HG02588 (cell line): ENCODE results near the gene SPATA31D1.
A peak's percentile ranks its signal among the peaks of the same experiment; 100 is the strongest.
"Not testable (repeated sequence)": the region's sequence is repeated elsewhere in the genome, so short reads cannot be mapped to it uniquely, and the experiment has no call there.

Source experiments
- ATAC-seq: cut with Tn5 transposase; IDR thresholded peaks from one replicate; pipeline ENCODE4 v1.9.1; 2021; ENCODE audit warnings: mild to moderate bottlenecking, moderate library complexity; ENCODE audit not compliant: unreplicated experiment

The SPATA31D1 gene

GRCh38 chr9:81988472-81988871, at the start of gene SPATA31D1:
Gene SPATA31D1, plus strand, starts transcription at chr9:81988772. Its CDS starts 47 bp downstream, at chr9:81988819.
- ATAC-seq = not testable (repeated sequence)

GRCh38 chr9:81943393-81943792, 45.2 kb upstream of the SPATA31D1 start, which contains the start of gene SPATA31D3:
Gene SPATA31D3, plus strand, starts transcription at chr9:81943500. Its CDS starts 86 bp downstream, at chr9:81943586.
- ATAC-seq = not testable (repeated sequence)

GRCh38 chr9:81948650-81949049, 39.9 kb upstream of the SPATA31D1 start:
- ATAC-seq = not testable (repeated sequence)

- no peak for ATAC-seq
Measured at GRCh38 chr9:81953096-81953495, 35.5 kb upstream of the SPATA31D1 start.

- no peak for ATAC-seq
Measured at GRCh38 chr9:81955625-81956024, 32.9 kb upstream of the SPATA31D1 start.

- ATAC-seq = no peak
Measured at GRCh38 chr9:81964218-81965171, 24.1 kb upstream of the SPATA31D1 start.

GRCh38 chr9:81968026-81968425, 20.5 kb upstream of the SPATA31D1 start:
- ATAC-seq = no peak

- ATAC-seq = no peak
Measured at GRCh38 chr9:81969971-81970370, 18.6 kb upstream of the SPATA31D1 start.

- no peak for ATAC-seq
Measured at GRCh38 chr9:81971727-81972126, 16.8 kb upstream of the SPATA31D1 start.

GRCh38 chr9:81974764-81975163, 13.8 kb upstream of the SPATA31D1 start:
- no peak for ATAC-seq

- ATAC-seq = no peak
Measured at GRCh38 chr9:81976351-81976750, 12.2 kb upstream of the SPATA31D1 start.

- ATAC-seq = peak; percentile 86
Measured at GRCh38 chr9:81979196-81979595, 9.4 kb upstream of the SPATA31D1 start.

- no peak for ATAC-seq
Measured at GRCh38 chr9:81980568-81980967, 8.0 kb upstream of the SPATA31D1 start.

GRCh38 chr9:81981883-81982282, 6.7 kb upstream of the SPATA31D1 start:
- ATAC-seq = no peak

- ATAC-seq = no peak
Measured at GRCh38 chr9:81984928-81985327, 3.6 kb upstream of the SPATA31D1 start.

GRCh38 chr9:81986051-81986450, 2.5 kb upstream of the SPATA31D1 start:
- no peak for ATAC-seq

GRCh38 chr9:81989700-81990099, 1.1 kb downstream of the SPATA31D1 start:
- ATAC-seq = no peak

- no peak for ATAC-seq
Measured at GRCh38 chr9:81993656-81994055, 5.1 kb downstream of the SPATA31D1 start.

- no peak for ATAC-seq
Measured at GRCh38 chr9:81999806-82000205, 11.2 kb downstream of the SPATA31D1 start.

GRCh38 chr9:82010711-82011110, 22.1 kb downstream of the SPATA31D1 start:
- ATAC-seq = no peak

GRCh38 chr9:82011133-82011532, 22.6 kb downstream of the SPATA31D1 start:
- ATAC-seq = no peak

GRCh38 chr9:82012276-82012675, 23.7 kb downstream of the SPATA31D1 start:
- ATAC-seq = no peak
